ENCODE data around the gene PDE6B. TPM values are rescaled to one million over a fixed set of nuclear protein-coding genes. Genes with fewer than 3 reads are reported as not detected.
"Not testable (repeated sequence)": the region's sequence is repeated elsewhere in the genome, so short reads cannot be mapped to it uniquely, and the experiment has no call there.

The PDE6B gene
- 1.3 TPM for polyA plus RNA-seq (2013, experiment 1 of 2; ENCODE audit: insufficient read length)
- polyA plus RNA-seq (2013, experiment 2 of 2; ENCODE audit: insufficient read length), result 0.57 TPM

DNA sequence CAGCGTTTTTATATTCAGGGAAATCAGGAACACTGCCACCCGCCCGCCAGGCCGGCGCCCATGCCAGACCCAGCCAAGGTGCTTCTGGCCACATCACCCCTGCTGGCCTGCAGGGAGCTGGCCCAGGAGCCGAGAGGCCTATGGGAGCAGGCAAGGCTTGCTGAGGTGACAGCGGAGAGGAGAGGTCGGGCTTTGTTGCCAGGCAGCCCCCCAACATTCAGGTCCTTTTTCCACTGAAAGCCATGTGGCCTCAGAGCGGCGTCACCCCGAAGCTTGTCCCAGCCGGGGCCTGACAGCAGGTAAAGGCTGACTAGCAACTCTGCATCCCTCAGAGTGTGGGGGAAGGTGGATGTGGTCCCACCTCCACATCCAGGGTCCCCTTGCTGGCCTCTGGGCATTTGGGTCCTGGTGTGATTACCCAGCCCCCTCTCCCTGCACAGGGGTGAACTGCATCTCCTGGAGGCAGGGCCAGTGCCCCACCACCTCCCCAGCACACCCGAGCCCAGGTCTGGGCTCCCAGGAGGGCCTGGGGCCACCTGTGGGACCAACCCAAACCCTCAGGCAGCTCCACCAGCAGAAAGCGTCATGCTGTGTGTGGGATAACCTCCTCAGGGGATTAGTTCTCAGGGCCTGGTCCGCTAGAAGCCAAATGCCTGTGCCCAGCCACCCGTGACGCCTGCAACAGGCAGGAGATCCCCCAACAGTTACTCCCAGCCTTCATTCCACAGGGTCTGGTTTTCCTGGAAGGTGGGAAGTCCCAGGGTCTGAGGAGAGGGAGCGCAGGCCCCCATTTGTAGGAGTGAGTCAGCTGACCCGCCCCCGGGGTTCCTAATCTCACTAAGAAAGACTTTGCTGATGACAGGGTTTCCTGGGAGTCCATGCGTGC is at the start of gene PDE6B:
PDE6B (plus strand) TSS at position 869 of the 886 bp plus-strand sequence. CDS start 54 bp downstream, outside the sequence.
- DNase-seq, result no peak

DNA sequence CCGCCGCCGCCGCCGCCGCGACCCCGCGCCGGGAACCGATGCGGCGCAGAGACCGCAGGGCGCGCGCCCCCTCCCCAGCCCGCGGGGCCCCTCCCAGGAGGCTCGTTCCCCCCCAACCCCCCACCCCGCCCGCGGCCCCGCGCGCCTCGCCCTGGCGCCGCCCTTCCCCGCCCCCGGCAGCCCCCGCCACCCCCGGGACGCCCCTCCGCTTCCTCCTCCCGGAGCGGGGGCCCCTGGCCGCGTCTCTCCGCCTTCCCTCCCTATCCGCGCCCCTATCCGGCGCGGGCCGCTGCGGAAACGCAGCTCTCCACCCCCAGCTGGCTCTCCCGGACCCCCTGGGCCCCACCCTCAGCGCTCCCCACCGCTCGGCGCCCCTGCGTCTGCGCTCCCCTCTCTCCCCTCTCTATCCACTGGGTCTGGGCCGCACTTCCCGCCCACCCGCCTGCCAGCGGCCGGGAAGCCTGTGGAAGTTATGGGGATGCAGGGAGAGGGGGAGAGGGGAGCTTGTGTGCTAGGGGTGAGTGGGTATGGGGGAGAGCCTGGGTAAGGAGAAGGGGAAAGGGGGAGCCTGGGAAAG is 49.0 kb upstream of the PDE6B start, which contains the start of gene TMEM271:
TMEM271 (minus strand) TSS at position 51 of the 577 bp plus-strand sequence. CDS start 233 bp downstream, outside the sequence.
- DNase-seq, result no peak

- DNase-seq, result no peak
Measured at GRCh38 chr4:576991-577498, 48.3 kb upstream of the PDE6B start.

DNA sequence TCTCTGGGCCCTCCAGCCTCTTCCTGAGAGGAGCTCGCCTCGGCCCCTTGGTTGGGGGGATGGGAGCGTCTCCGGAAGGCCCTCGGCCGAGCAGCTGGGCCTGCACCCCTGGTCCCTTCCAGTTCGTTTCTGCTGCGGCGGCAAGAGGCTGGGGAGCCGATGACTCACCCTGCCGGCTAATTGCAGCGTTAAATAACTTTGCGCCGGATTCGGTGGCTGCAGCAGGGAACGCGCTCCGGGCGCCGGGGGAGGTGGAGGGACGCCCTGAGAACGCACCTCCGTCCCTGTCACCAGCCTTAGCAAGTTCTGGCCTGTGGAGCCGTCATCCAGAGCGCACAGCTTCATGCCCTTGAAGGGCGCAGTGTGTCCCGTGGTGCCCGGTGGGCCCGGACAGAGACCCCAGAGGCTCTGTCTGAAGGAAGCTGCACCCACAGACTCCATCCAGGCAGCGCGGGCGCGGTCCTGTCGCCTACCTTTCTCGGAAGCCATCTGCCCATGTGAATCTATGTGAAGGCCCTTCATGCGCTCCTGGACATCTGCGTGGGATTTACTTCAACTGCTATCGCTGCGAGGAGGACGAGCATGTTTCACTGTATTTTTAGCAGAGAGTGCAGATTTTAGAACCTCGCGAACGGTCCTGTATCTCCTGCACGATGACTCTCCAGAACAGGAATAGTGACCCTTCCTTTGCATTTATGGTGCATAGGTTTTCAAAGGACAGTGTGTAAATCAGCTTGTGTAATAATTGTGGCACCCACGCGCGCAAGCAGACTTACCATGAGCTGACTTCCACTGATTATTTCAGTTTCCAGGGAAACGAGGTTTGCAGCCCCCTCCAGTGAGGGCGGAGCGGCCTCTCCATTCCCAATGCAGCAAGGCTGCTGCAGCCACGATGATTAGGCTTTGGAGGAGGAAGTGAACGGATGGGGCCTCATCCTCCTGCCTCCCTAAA is 47.6 kb upstream of the PDE6B start:
- peak; percentile 41 for DNase-seq

DNA sequence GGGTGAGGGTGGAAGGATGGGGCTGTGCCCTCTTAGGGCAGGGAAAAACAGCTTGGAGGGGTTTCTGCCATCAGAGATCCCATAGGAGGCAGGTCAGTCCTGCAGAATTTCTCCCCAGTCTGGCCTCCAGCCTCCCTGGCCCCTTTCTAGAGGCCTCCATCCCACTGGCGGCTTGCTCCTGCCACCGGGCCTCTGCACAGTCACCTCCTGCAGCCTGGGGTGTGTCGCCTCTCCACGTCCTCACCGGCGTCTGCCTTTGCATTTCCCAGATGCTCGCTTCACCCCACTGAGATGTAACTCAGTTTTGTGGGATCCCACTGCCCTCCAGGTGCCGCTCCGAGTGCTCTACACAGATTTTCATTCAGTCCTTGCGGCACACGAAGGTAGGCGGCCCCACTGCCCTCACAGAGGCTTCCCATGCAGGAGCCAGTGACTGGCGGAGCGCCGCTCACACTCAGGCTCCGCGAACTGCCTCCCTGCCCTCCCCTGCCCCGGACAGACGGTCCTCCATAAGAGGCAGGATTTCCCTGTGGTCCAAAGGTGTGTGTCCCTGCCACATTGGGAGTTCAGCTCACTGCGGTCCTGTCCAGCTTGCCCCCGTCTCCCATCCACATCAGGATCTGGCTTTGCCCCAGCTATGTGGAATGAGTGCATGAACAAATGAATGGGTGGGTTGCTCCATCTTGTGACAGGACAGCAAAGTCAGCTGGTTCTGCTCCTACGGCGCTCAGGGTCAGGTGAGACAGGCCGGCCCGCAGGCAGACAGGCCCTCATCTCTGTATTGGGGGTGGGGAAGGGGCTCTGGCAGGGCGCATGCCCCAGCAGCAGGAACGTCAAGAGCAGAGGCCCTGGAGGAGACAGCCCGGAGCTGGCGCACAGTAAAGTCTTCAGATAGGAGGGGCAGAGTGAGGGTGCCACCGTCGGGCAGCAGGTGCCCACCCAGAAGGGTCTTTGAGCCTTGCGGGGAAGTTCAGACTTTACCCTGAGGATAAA is 46.6 kb upstream of the PDE6B start:
- DNase-seq, result no peak

- no peak for DNase-seq
Measured at GRCh38 chr4:579543-580175, 45.7 kb upstream of the PDE6B start.

DNA sequence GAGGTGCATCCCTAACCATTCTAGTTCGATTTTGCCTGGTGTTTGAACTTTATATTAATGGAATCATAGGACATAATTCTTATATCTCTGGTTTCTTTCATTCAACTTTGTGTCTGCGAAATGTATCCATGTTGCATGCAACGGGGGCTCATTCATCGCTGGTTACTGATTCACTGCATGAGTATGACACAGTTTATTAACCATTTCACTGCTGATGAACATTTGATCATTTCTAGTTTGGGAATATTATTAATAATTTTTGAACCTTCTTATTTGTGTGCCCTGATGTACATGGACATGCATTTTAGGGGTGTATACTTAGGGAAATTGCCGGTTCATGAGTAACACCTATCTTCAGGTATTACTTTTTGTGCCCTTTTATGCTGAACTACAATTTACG is 44.2 kb upstream of the PDE6B start:
- DNase-seq, result no peak

DNA sequence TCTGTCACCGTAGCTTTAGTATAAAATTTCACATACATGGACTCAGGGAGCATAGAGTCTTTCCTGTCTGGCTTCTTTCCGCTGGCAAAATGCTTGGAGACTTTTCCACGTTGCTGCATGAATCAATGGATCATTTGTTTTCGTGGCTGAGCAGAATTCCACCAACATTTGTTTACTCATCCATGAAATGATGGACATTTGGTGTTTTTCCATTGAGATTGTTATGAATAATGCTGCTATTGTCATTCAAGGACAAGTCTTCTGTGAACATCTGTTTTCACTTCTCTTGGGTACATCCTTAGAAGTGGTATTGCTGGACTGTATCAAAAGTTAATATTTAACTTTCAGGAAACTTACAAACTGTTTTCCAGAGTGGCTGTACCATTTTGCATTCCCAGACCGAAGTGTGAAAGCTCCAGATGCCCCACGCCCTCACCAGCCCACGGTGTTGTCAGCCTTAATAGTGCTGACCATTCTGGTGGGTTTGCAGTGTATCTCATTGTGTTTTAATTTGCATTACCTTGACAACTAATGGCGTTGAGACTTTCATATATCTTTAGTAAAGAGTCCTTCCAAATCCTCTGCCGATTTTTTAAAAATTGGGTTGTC is 43.5 kb upstream of the PDE6B start:
- no peak for DNase-seq

- DNase-seq, result no peak
Measured at GRCh38 chr4:583820-584219, 41.6 kb upstream of the PDE6B start.

GRCh38 chr4:587671-588350 is 37.6 kb upstream of the PDE6B start:
- DNase-seq, result no peak

DNA sequence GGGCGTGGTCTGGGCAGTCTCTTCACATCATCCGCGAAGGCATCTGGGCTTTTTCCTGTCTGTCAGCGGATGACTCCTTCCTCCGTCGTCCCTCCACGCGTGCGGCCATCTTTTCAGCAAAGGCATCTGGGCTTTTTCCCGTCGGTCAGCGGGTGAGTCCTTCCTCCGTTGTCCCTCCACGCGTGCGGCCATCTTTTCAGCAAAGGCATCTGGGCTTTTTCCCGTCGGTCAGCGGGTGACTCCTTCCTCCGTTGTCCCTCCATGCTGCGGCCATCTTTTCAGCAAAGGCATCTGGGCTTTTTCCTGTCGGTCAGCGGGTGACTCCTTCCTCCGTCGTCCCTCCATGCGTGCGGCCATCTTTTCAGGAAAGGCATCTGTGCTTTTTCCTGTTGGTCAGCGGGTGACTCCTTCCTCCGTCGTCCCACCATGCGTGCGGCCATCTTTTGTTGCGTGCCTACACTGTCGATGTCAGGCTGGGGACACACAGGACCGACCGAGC is 37.0 kb upstream of the PDE6B start:
- DNase-seq, result no peak

GRCh38 chr4:589219-589963 is 36.0 kb upstream of the PDE6B start:
- no peak for DNase-seq

DNA sequence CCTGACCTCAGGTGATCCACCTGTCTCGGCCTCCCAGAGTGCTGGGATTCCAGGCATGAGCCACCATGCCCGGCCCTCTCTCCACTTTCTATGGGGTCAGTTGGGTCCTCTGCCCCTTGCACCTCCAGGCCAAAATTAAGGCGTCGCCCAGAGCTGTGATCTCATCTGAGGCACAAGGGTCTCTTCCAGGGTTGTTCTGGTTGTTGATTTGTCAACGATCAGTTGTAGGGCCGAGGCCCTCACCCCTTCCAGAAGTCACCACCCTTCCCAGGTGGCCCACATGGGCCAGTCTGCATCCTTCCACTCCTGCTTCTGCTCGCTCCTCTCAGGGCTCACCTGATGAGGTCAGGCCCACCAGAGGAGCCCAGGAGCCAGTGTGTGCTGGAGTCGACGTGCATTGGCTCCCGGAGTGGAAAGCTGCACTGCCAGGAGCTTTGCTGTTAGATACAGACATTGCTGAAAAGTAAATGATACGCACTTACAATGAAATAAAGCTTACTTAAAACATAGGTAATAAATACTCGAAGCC is 35.0 kb upstream of the PDE6B start:
- no peak for DNase-seq

DNA sequence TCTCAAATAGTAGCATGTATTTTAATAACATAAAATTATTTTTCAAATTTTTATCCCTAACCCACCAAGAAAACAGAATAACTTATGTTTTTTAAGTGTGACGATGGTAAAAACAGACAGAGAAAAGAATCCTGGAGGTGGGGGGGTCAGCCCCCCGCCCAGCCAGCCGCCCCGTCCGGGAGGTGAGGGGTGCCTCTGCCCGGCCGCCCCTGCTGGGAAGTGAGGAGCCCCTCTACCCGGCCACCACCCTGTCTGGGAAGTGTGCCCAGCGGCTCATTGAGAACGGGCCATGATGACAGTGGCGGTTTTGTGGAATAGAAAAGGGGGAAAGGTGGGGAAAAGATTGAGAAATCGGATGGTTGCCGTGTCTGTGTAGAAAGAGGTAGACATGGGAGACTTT is 33.2 kb upstream of the PDE6B start:
- not testable (repeated sequence) for DNase-seq

DNA sequence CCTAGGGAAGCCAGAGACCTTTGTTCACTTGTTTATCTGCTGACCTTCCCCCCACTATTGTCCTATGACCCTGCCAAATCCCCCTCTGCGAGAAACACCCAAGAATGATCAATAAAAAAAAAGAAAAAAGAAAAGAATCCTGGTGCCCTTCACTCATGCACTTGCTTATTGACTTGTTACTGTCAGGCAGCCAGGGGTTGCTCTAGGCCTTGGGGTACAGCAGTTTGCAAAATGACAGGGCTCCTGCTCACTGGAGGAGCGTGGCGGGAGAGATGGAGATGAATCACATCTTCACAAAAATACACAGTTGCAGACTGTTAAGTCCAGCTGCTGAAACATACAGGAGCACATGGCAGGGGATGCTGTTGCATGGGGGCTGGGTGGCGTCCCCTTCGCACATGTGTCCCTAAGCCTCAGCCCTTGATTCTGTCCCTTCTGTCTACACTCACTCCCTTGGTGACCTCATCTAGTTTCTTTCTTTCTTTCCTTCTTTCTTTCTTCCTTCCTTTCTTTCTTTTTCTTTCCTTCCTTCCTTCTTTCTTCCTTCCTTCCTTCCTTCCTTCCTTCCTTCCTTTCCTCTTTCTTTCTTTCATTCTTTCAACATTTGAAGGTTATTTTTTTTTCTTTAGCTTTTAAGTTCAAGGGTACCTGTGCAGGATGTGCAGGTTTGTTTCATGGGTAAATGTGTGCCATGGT is 32.4 kb upstream of the PDE6B start:
- no peak for DNase-seq

- DNase-seq, result no peak
Measured at GRCh38 chr4:598925-599324, 26.4 kb upstream of the PDE6B start.

GRCh38 chr4:600166-600565 is 25.2 kb upstream of the PDE6B start:
- DNase-seq, result no peak

Measured in fibroblast of skin of abdomen (primary cell).